HCT116 (cell line): ENCODE data around the gene SERPINB8. TPM values are rescaled to one million over a fixed set of nuclear protein-coding genes. Genes with fewer than 3 reads are reported as not detected.

Experiments used
- ATAC-seq: fragments of 200-7000 bp; cut with Tn5 transposase; 2 replicates; pipeline ENCODE4 v1.9.1; 2020; ENCODE audit warnings: mild to moderate bottlenecking, moderate library complexity
- BruUV-seq: library from RNA; stranded (reverse); fragments of 400-500 nt; replicated peaks from 2 replicates; lab custom pipeline; 2021; lab: Mats Ljungman, UMichigan
- CTCF ChIA-PET: fragments of 300-600 bp; sonication (Branson Sonifier 250); formaldehyde crosslinking; loops from one replicate; lab custom pipeline; 2021; ENCODE audit warnings: antibody characterized with exemption; lab: Charles Lee
- POLR2A ChIA-PET: fragments of 300-600, 350-600 bp; sonication (Branson Sonifier 250); formaldehyde crosslinking; loops from one replicate; lab custom pipeline; 2021; ENCODE audit warnings: antibody characterized with exemption; lab: Charles Lee
- RAD21 ChIA-PET, 2 experiments: fragments of 300-600 bp; sonication (Branson Sonifier 250); formaldehyde crosslinking; loops; one replicate each; lab custom pipeline; 2023; ENCODE audit warnings: low total read pairs in 2 of 2; ENCODE audit not compliant: uncharacterized antibody in 2 of 2, unreplicated experiment in 2 of 2, low non-redundant PET in 1 of 2; lab: Charles Lee
- DNase-seq: peaks from one replicate; pipeline ENCODE4 v3.0.0-alpha.2; 2010; ENCODE audit warnings: low read depth, low spot score
- H2AFZ ChIP-seq: fragments of 200-600 bp; shearing (Covaris generic), sonication (generic); 2 replicates; pipeline ENCODE4 v1.6.1; 2017; ENCODE audit warnings: low read depth, mixed run types, mixed read lengths, antibody characterized with exemption, low read length; ENCODE audit not compliant: poor library complexity, severe bottlenecking
- H3K27ac ChIP-seq: 2 replicates; pipeline ENCODE4 v1.5.1; 2012; ENCODE audit warnings: low read depth, low read length
- H3K27me3 ChIP-seq: fragments of 200-600 bp; sonication (generic); 2 replicates; pipeline ENCODE4 v1.6.1; 2016; ENCODE audit warnings: mixed run types, low read length, mixed read lengths; ENCODE audit not compliant: insufficient read depth
- H3K36me3 ChIP-seq, 2 experiments: fragments of 200-500 bp in 1 of 2; fragments of 200-600 bp in 1 of 2; sonication (Bioruptor generic) in 1 of 2; sonication (generic) in 1 of 2; 2 replicates each; pipeline versions ENCODE4 v1.5.1 to v1.6.1; 2014 to 2016; ENCODE audit warnings: low read length in 2 of 2, inconsistent platforms in 1 of 2, mixed read lengths in 1 of 2, mixed run types in 1 of 2; ENCODE audit not compliant: insufficient read depth in 2 of 2, control insufficient read depth in 1 of 2
- H3K4me1 ChIP-seq, 2 experiments: fragments of 200-600 bp in 1 of 2; sonication (generic) in 1 of 2; 2 replicates each; pipeline versions ENCODE4 v1.5.1 to v1.6.1; 2012 to 2017; ENCODE audit warnings: low read length in 2 of 2, inconsistent platforms in 1 of 2, mild to moderate bottlenecking in 1 of 2, mixed read lengths in 1 of 2, mixed run types in 1 of 2, moderate library complexity in 1 of 2; ENCODE audit not compliant: insufficient read depth in 2 of 2, control insufficient read depth in 1 of 2
- H3K4me2 ChIP-seq: fragments of 200-600 bp; sonication (generic); 2 replicates; pipeline ENCODE4 v1.6.1; 2017; ENCODE audit warnings: mixed run types, low read length, mixed read lengths
- H3K4me3 ChIP-seq, 2 experiments: fragments of 200-600 bp in 1 of 2; sonication (generic) in 1 of 2; replicated peaks in 1 of 2; 2 replicates each; pipeline ENCODE4 v1.5.1; 2011 to 2016; ENCODE audit warnings: low read length in 2 of 2, control low read depth in 1 of 2, low read depth in 1 of 2, mild to moderate bottlenecking in 1 of 2, mixed read lengths in 1 of 2, mixed run types in 1 of 2
- H3K79me2 ChIP-seq: fragments of 200-600 bp; sonication (generic); 2 replicates; pipeline ENCODE4 v1.6.1; 2017; ENCODE audit warnings: mild to moderate bottlenecking, mixed run types, low read length, moderate library complexity, mixed read lengths; ENCODE audit not compliant: insufficient read depth
- H3K9ac ChIP-seq: fragments of 200-600 bp; sonication (generic); 2 replicates; pipeline ENCODE4 v1.6.1; 2016; ENCODE audit warnings: low read length, mixed read lengths
- H3K9me2 ChIP-seq: fragments of 200-600 bp; sonication (generic), shearing (Covaris generic); 2 replicates; pipeline ENCODE4 v1.6.1; 2017; ENCODE audit warnings: mixed run types, mild to moderate bottlenecking, moderate library complexity; ENCODE audit not compliant: insufficient read depth
- H3K9me3 ChIP-seq, 2 experiments: fragments of 200-500 bp in 1 of 2; fragments of 200-600 bp in 1 of 2; sonication (Bioruptor generic) in 1 of 2; sonication (generic) in 1 of 2; 2 replicates each; pipeline ENCODE4 v1.6.1; 2014 to 2017; ENCODE audit warnings: low read length in 2 of 2, mixed read lengths in 2 of 2, inconsistent platforms in 1 of 2, low read depth in 1 of 2, mild to moderate bottlenecking in 1 of 2, mixed run types in 1 of 2, moderate library complexity in 1 of 2; ENCODE audit not compliant: control insufficient read depth in 1 of 2, insufficient read depth in 1 of 2
- H4K20me1 ChIP-seq: fragments of 200-600 bp; sonication (generic), shearing (Covaris generic); 2 replicates; pipeline ENCODE4 v1.6.1; 2017; ENCODE audit warnings: mixed run types, mild to moderate bottlenecking, moderate library complexity; ENCODE audit not compliant: insufficient read depth
- ATF3 ChIP-seq: IDR thresholded peaks from 2 replicates; pipeline ENCODE4 v1.6.1; 2012
- CBX3 ChIP-seq: IDR thresholded peaks from 2 replicates; pipeline ENCODE4 v1.6.1; 2012; ENCODE audit warnings: low read depth
- EGR1 ChIP-seq: IDR thresholded peaks from 2 replicates; pipeline ENCODE4 v1.6.1; 2012; ENCODE audit warnings: low read depth
- EZH2phosphoT487 ChIP-seq: fragments of 200-600 bp; IDR thresholded peaks from 2 replicates; pipeline ENCODE4 v1.6.1; 2018; ENCODE audit warnings: antibody characterized with exemption, borderline replicate concordance
- MAX ChIP-seq: IDR thresholded peaks from 2 replicates; pipeline ENCODE4 v1.6.1; 2012
- POLR2A ChIP-seq: IDR thresholded peaks from 2 replicates; pipeline ENCODE4 v1.7.0; 2011; ENCODE audit warnings: borderline replicate concordance; ENCODE audit not compliant: insufficient read depth, insufficient read length; ENCODE audit errors: extremely low read depth
- RAD21 ChIP-seq: IDR thresholded peaks from 2 replicates; pipeline ENCODE4 v1.6.1; 2012; ENCODE audit warnings: low read depth, mild to moderate bottlenecking
- REST ChIP-seq: IDR thresholded peaks from 2 replicates; pipeline ENCODE4 v1.6.1; 2012; ENCODE audit warnings: low read depth
- SIN3A ChIP-seq: IDR thresholded peaks from 2 replicates; pipeline ENCODE4 v1.6.1; 2012; ENCODE audit warnings: low read depth
- SP1 ChIP-seq: IDR thresholded peaks from 2 replicates; pipeline ENCODE4 v1.6.1; 2012; ENCODE audit warnings: low read depth
- SRF ChIP-seq: IDR thresholded peaks from 2 replicates; pipeline ENCODE4 v1.6.1; 2012; ENCODE audit warnings: low read depth
- TCF7L2 ChIP-seq: IDR thresholded peaks from 2 replicates; pipeline ENCODE4 v1.7.0; 2011; ENCODE audit warnings: borderline replicate concordance, inconsistent platforms; ENCODE audit not compliant: insufficient read depth, insufficient read length; ENCODE audit errors: extremely low read depth
- YY1 ChIP-seq: IDR thresholded peaks from 2 replicates; pipeline ENCODE4 v1.6.1; 2011; ENCODE audit warnings: low read length, low read depth, moderate library complexity, mild to moderate bottlenecking; ENCODE audit not compliant: insufficient replicate concordance; ENCODE audit errors: extremely low read depth
- ZBTB33 ChIP-seq: IDR thresholded peaks from 2 replicates; pipeline ENCODE4 v1.6.1; 2011; ENCODE audit warnings: mild to moderate bottlenecking, low read length, moderate library complexity; ENCODE audit not compliant: insufficient replicate concordance; ENCODE audit errors: extremely low read depth
- ZNF274 ChIP-seq: fragments of 200-500 bp; sonication (Bioruptor generic); IDR thresholded peaks from 2 replicates; pipeline ENCODE4 v1.6.1; 2014; ENCODE audit warnings: mild to moderate bottlenecking, low read depth, low read length, inconsistent platforms
- intact Hi-C: fragments of 100-400 bp; cut with micrococcal nuclease; formaldehyde crosslinking; loops from 2 replicates; pipeline ENCODE4 v1.10.0; 2022
- total RNA-seq: library from RNA; stranded (reverse); gene quantifications from one replicate; pipeline ENCODE4 v1.2.1, GENCODE V29; 2021; ENCODE audit not compliant: unreplicated experiment

The SERPINB8 gene
- total RNA-seq, 1 experiment from 2014 or later, result 5.9 TPM

GRCh38 chr18:64019922-64020756 is 50.3 kb downstream of the SERPINB8 start (continued):
- TF ChIP-seq REST (no peak), EGR1 (no peak), MAX (no peak), ATF3 (no peak), POLR2A (no peak), SRF (no peak), SIN3A (no peak), ZNF274 (no peak), SP1 (no peak), YY1 (no peak), TCF7L2 (no peak)

GRCh38 chr18:64026350-64026749 is 56.5 kb downstream of the SERPINB8 start:
- Histone ChIP-seq H3K4me1 (no peaks in the 10 kb centered on the region), H2AFZ (no peak overlapping the region), H3K79me2 (no peaks in the 10 kb centered on the region), H3K27ac (no peak overlapping the region), H3K9me2 (no peaks in the 10 kb centered on the region), H3K4me3 (no peak overlapping the region), H3K4me2 (no peak overlapping the region), H4K20me1 (no peaks in the 10 kb centered on the region), H3K9ac (no peak overlapping the region), H3K36me3 (no peaks in the 10 kb centered on the region), H3K27me3 (peaks cover 6% of the 10 kb centered on the region; the same call in 1 of the 2 replicates), H3K9me3 (no peaks in the 10 kb centered on the region)
- CTCF ChIA-PET, result no interaction called here
- intact Hi-C loops, result no loop called here
- POLR2A ChIA-PET, result no interaction called here
- no TSS peak for BruUV-seq
- ATAC-seq, result no peak
- RAD21 ChIA-PET, result no interaction called here
- DNase-seq, result no peak
- TF ChIP-seq ZBTB33 (no peak), ATF3 (no peak), SRF (no peak), EZH2phosphoT487 (no peak), CBX3 (no peak), POLR2A (no peak), RAD21 (no peak)
